Dedifferentiated amniotic fluid mesenchymal stem cell (primary cell): ENCODE data around the gene VTN.

Experiments used
- DNase-seq: peaks from one replicate; pipeline ENCODE4 v3.0.0-alpha.2; 2016; ENCODE audit errors: extremely low spot score

VTN gene

DNA sequence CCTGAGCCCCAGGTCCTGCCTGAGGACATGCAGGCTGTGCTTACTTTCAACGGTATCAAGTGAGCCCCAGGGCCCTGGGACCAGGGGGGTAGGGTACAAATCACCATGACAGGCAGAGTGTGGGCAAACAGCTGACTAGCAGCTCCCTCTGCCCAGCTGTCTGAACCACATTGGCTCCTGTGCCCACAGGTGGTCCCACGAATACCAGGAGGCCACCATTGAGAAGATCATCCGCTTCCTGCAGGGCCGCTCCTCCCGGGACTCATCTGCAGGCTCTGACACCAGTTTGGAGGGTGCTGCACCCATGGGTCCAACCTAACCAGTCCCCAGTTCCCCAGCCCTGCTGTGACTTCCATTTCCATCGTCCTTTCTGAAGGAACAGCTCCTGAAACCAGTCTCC, 25.9 kb upstream of the VTN start:
- DNase-seq: no peak

DNA sequence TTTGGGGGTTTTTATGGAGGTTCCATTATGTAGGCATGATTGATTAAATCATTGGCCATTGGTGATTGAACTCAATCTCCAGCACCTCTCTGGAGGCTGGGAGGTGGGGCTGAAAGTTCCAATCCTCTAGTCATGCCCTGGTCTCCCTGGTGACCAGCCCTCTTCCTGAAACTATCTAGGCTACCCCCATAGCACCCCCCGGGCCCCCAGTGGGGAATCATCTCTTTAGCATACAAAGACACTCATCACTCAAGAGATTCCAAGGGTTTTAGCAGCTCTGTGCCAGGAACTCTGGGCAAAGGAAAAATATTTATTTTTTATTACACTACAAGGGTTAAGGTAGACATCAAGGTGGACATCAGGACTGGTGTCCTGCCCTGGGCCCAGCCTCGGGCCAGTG, 25.3 kb upstream of the VTN start:
- DNase-seq: no peak

DNA sequence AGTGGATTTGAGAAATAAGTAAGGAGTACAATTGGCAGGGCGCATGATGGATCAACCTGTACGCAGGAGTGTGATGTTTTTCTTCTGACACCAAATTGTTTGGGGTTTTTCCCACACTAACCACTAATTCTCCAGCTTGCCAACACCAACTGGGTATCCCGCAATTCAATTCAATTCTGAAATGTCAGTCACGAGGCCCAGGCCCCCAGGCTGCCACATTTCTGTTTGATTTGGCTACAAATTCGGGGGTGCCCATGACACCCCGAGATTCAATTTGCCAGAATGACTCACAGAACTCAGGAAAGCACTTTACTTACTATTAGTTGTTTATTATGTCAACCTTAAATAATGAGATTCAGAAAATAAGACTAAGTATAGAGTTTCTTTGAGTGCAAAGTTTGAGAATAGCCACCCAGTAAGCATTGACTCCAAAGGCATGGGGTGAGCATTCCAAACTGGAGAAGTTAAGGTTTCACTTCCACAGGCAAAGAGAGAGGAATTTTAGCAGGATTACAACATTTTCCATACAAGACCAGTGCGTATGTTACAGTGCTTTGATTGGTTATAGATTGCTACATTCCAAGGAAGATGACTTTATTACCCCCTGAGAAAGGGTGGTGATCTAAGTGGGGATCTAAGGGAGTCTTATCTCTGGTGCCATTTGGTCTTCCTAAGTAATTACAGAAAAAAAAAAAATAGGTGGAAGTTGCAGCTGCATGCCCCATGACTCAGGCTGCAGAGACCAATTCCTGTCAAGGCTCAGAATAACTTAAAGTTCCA, 24.4 kb upstream of the VTN start:
- DNase-seq: peak; percentile 33

DNA sequence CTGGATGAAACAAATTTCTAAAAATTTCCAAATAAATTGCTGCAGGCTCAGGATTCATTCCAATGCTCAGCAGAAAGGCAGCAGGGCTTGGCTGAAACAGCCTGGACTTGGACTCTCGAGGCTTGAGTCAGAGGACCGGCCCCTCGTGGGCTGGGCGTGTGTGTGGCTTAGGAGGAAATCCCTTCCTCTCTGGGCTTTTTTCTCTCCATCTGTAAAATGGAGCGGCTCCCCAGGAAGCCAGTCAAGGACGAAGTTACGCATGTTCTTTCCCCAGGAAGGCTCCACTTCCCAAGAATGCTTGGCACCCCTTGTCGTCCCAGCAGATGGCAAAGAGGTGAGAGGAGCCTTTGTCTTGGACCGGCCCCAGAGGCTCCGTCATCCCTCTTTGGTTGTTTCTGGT, 22.4 kb upstream of the VTN start:
- DNase-seq: no peak

DNA sequence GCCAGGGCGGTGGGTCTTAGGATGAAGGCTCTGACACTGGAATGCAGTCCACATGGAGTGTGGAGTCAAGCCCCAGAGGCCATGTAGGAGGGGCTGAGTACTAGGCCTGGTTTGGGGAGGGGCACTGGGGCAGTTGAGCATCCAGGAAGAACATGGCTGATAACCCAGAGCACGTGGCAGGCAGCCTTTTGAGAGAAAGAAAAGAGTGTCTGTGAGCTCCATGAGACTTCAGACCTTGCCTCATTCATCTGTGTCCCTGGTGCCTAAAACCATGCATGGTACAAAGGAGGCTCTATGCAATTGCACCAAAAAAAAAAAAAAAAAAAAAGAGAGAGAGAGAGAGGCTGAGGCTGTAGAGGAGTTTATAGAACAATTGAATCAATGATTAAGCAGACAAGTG, 21.3 kb upstream of the VTN start:
- no peak for DNase-seq

DNA sequence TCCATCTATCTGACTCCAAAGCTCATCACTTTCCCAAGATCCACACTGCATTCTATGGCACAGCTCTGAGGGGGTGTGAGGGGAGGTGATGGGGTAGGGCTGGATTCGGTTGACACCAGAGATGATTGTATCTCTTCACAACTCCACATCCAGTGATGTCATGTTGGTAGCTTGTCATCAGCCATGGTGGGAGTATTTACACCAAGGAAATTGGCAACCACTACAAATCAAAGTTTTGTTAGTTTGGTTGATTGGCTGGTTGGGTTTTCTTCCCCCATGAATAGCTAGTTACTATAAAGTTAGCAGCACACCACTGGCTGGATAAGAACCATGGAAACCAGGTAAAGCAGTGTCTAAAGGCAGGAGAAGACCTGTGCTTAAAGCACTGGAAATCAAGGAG, 20.9 kb upstream of the VTN start:
- DNase-seq: no peak

DNA sequence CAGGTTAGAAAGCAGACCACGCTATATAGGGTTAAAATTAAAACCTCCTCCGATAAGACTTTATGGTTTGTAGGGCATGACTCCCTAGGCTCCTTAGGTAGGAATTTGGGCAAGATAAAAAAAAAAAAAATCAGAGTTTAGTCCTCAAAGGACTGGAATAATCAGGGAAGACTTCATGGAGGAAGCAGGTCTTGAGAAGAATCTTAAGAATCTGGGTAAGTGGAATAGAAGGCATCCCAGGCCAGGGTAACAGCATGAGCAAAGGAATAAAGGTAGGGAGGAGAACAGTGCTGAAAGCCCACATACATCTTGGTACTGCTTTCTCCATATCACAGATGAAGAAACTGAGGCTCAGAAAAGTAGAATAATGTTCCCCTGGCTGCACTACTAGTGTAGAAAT, 20.5 kb upstream of the VTN start:
- DNase-seq: no peak

DNA sequence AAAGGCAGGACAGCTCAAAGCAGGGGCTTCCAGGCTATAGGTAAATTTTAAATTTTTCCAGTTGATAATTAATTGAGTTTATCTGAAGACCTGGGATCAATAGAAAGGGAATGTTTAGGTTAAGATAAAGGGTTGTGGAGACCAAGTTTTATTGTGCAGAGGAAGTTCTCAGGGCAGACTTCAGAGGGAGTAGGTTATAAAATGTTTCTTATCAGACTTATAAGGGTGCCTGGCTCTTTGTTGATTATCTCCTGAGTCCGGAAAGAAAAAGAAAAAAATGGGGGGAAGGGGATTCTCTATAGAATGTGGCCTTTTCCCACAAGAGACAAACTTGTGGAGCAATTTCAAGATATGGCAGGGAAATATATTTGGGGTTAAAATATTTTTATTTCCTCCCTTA, 20.0 kb upstream of the VTN start:
- no peak for DNase-seq

DNA sequence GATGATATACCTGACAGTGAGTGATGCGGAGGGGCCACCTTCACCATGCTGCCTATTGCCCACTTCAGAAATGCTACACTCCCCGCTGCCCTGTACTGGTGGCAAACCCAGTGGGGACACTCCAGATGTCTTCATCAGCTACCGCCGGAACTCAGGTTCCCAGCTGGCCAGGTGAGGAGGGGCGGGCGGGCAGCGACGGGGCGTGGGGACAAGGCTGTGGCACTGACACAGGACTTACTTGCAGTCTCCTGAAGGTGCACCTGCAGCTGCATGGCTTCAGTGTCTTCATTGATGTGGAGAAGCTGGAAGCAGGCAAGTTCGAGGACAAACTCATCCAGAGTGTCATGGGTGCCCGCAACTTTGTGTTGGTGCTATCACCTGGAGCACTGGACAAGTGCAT, 18.0 kb upstream of the VTN start:
- DNase-seq: no peak

DNA sequence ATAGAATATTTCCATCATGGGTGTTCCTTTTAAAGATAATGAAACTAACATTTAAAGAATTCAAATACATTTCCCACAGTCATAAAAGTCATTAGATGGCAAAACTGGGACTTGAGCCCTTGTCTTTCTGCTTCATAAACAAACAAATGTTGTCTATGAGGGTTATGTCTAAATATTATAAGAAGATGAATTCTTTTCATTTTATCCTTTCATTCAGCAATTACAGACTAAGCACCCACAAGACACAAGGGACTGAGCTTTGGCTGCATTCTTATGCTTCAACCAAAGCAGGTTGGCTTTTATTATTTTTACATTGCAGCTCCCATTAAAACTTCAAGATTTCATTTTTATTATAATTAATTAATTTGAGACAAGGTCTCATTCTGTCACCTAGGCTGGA, 16.3 kb upstream of the VTN start:
- no peak for DNase-seq

DNA sequence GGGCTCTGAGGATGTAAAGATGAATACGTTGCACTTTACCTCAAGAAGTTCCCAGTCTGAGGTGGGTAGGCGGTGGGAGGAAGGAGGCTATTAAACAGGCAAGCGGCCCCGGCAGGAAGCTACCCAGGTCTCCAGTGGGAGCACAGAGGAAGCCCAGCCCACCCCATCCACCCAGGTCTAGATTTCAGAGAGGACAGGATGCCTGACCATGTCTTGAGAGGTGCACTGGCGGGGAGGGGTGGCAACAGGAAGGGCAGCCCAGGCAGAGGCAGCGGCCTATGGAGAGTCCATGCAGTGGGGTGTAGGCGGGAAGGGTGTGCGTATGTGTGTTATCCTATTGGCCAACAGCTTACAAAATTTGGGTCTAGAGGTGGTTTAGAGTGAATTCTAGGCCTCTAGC, 15.3 kb upstream of the VTN start:
- DNase-seq: no peak

DNA sequence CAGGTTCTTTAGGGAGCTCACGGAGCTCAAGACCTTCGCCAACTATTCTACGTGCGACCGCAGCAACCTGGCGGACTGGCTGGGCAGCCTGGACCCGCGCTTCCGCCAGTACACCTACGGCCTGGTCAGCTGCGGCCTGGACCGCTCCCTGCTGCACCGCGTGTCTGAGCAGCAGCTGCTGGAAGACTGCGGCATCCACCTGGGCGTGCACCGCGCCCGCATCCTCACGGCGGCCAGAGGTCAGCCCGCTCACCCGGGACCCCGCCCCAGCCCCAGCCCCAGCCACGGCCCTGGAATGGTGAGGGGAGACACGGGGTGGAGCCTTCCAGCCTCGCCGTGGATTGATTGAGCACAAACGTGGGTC, 14.9 kb upstream of the VTN start:
- DNase-seq: no peak

DNA sequence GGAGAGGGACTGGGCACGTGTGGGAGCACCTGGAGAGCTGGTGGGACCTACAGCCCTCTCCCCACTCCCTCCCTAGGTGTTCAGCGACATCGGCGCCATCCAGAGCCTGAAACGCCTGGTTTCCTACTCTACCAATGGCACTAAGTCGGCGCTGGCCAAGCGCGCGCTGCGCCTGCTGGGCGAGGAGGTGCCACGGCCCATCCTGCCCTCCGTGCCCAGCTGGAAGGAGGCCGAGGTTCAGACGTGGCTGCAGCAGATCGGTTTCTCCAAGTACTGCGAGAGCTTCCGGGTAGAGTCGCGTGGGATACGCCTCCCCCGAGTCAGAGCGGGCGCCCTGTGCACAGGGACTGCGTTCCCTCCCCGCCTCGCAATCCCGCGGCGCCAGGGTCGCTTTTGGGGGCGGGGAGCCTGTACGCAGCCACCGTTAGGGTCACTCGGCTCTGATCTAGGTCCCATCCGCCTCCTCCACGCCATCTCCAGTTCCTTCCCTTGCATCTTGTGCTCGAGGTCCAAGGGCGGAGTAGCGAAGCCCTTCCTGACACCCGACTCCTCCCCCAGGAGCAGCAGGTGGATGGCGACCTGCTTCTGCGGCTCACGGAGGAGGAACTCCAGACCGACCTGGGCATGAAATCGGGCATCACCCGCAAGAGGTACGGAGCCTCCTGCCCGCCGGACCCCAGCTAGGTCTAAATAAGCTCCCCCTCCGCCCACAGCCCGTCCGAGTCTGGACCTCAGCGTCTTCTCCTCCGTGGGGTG, 14.4 kb upstream of the VTN start:
- no peak for DNase-seq

DNA sequence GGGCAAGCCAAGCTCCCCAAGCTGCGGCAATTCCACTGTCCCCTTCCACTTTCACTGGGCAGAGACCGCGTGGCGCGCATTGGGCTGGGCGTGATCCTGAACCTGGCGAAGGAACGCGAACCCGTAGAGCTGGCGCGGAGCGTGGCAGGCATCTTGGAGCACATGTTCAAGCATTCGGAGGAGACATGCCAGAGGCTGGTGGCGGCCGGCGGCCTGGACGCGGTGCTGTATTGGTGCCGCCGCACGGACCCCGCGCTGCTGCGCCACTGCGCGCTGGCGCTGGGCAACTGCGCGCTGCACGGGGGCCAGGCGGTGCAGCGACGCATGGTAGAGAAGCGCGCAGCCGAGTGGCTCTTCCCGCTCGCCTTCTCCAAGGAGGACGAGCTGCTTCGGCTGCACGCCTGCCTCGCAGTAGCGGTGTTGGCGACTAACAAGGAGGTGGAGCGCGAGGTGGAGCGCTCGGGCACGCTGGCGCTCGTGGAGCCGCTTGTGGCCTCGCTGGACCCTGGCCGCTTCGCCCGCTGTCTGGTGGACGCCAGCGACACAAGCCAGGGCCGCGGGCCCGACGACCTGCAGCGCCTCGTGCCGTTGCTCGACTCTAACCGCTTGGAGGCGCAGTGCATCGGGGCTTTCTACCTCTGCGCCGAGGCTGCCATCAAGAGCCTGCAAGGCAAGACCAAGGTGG, 11.2 kb upstream of the VTN start:
- DNase-seq: no peak

DNA sequence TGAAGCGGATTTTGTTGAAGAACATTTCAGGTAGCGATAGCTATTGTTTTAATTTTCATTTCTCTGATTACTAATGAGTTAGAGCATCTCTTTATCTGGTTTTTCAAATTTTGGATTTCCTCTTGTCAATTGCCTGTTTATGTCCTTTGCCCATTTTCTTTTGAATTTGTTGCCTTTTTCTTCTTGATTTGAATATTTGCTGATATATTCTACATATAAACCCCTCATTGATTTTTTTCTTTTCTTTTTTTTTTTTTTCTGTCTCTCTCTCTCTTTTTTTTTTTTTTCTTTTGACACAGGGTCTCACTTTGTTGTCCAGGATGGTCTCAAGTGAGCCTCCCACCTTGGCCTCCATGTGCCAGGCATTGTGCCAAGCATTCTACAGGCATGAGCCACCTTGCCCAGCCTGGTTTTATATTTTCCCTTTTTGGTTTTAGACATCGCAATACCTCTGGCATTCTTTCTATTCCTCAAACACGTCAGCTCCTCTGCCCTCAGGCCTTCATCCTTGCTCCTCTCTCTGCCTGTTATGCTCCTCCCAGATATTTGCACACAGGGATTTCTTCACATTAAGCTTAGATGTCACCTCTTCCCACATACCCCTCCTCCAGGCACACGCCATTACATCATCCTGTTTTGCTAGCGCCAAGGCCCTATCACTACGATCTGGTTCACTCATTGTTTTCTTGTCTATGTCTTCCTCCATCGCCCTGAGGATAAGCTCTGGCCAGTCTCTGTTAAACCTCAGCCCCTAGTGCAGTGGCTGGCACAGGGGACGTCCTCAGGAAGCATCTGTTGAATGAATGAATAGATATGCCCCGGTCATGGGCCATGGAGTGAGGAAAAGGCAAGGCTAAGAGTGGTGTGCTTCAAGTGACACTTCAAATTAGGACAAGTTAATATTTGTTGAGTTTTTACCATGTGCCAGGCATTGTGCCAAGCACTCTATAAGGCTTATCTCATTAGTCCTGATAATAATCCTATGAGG, 10.0 kb upstream of the VTN start:
- DNase-seq: peak; percentile 73

DNA sequence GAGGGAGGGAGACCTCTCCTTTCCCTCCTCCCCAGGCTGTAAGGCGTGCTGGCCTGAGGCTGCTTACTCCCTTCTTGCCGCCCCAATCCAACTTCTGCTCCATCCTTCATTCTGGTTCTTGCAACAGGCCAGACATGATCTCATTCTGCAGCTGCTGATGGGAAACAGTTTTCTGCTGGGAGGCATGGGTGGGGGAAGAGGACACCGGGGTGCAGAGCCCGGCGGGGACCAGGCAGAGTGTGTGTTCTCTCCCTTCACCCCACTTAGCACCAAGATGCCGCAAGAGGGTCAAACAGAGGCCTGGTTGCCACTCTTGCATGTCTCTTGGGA, 2.8 kb upstream of the VTN start:
- DNase-seq: no peak

DNA sequence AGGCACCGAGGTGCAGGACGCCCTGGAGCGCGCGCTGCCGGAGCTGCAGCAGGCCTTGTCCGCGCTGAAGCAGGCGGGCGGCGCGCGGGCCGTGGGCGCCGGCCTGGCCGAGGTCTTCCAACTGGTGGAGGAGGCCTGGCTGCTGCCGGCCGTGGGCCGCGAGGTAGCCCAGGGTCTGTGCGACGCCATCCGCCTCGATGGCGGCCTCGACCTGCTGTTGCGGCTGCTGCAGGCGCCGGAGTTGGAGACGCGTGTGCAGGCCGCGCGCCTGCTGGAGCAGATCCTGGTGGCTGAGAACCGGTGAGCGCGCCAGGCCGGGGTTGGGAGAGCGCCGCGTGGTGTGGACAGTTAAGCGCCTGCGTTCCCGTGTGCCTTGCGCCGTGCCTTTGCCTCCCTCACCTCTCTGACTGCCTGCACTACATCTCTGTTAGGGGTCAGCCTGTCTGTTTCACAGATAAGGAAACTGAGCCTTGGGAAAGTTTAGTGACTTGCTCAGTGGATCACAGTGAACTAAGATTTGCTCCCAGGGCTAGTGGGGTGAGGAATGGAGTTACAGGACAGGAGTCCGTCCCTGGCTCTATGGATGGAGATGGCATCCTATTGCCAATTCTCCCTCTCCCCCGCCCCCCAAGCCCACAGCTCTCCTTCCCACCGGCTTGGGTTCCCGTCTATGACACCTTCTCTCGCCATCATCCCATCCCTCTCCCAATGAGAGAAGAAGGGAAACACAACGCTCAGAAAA, 2.3 kb upstream of the VTN start:
- DNase-seq: no peak

DNA sequence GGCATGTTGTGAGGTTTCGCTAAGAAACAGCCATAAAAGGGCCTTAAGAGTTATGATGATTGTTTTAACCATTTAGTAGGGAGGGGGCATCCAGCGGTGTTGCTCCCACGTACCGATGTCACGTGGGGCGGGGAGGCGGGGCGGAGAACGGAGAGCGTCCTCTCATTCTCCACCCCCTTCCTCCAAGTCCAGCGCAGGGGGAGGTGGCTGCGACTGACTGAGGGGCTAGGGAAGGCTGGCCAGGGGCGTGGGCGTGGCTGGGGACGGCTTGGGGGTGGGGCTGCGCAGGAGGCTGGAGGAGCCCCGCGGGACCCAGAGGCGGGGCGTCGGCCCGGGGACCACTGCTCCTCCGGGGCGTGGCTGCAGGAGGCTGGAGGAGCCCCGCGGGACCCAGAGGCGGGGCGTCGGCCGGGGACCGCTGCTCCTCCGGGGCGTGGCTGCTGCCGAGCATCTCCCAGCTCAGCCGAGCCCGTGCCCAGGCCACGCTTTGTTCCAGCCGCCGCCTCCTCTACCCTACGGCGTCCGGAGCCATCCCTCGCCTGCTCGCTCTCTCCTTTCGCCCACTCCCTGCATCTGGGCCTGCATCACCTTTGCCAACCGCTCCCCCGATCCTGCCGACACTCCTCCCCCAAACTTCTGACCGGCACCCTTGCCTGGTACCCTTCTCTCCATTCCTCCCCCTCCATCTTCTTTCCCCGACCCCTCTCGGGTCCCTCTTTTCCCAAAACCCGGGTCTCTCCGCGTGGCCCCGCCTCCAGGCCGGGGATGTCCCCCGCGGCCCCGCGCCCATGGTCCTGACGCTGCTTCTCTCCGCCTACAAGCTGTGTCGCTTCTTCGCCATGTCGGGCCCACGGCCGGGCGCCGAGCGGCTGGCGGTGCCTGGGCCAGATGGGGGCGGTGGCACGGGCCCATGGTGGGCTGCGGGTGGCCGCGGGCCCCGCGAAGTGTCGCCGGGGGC, 1.4 kb upstream of the VTN start, which contains the start of gene SARM1:
SARM1 (plus strand) TSS at position 450 of the 958 bp plus-strand sequence; CDS start at position 789, 339 bp downstream.
- DNase-seq: peak; percentile 72

DNA sequence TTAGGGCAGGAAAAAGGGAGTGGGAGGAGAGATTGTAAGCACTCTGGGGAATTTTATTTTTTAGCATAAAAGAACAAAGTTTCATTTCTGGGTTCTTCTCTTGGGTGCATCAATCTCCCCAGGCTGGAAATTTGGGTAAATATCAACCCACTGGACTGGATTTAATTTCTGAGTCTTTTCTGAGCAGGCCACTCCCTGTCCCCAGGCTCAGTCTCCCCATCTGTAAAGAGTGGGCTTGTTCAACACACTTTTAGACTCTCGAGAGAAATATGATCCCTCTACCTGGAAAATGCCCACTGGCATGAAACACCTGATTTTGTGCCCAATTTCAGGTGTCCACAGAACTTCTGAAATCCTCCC, 617 bp upstream of the VTN start:
- no peak for DNase-seq

DNA sequence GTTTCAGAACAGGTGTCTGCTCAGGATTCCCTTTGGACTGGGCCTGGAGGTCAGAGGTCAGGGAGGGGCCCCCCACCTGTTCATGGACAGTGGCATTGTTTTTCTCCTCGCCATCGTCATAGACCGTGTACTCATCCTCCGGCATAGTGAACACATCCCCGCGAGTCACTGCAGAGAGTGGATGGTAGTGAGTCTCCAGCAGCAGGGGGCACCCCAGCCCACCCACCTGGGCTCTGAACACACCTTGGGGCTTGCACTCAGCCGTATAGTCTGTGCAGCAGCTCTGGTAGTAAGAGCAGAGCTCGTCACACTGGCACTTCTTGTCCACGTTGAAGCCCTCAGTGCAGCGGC, 448 bp downstream of the VTN start:
- DNase-seq: no peak
